ENCODE measurements around the gene CGRRF1.
A peak's percentile ranks its signal among the peaks of the same experiment; 100 is the strongest.

DNA sequence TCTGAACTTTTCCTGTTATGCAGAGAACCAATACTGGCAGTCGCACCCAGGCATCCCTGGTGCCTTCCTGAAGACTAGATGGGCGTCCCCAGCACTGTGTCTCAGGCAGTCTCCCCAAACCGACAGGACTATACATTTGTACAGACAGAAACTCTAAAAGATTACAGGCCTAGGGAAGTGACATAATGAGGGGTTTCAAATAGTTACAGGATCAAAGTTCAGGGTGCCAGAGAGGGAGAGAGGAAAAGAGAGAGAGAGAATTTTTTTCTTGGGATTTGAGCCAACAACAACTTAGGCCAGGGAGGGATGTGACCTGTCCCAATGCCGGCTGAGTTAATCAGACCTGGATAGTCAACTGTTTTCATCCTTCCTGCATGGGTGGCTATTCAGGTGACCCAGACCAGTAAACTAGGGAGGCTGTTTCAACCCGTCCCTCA is 11.6 kb upstream of the CGRRF1 start:
- TF ChIP-seq FOXA1 (IDR thresholded peaks at IDR 0.05), result no peak
- no peak for TF ChIP-seq FOXA1 (CRISPR knock-in tag; IDR thresholded peaks at IDR 0.05)
- no peak; the same call in 1 of the 2 replicates for TF ChIP-seq TAF1 (CRISPR knock-in tag; IDR thresholded peaks at IDR 0.05)
- TF ChIP-seq, protein P1, sequence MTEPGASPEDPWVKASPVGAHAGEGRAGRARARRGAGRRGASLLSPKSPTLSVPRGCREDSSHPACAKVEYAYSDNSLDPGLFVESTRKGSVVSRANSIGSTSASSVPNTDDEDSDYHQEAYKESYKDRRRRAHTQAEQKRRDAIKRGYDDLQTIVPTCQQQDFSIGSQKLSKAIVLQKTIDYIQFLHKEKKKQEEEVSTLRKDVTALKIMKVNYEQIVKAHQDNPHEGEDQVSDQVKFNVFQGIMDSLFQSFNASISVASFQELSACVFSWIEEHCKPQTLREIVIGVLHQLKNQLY (CRISPR knock-in tag; IDR thresholded peaks at IDR 0.05), result no peak
- TF ChIP-seq, protein P2, sequence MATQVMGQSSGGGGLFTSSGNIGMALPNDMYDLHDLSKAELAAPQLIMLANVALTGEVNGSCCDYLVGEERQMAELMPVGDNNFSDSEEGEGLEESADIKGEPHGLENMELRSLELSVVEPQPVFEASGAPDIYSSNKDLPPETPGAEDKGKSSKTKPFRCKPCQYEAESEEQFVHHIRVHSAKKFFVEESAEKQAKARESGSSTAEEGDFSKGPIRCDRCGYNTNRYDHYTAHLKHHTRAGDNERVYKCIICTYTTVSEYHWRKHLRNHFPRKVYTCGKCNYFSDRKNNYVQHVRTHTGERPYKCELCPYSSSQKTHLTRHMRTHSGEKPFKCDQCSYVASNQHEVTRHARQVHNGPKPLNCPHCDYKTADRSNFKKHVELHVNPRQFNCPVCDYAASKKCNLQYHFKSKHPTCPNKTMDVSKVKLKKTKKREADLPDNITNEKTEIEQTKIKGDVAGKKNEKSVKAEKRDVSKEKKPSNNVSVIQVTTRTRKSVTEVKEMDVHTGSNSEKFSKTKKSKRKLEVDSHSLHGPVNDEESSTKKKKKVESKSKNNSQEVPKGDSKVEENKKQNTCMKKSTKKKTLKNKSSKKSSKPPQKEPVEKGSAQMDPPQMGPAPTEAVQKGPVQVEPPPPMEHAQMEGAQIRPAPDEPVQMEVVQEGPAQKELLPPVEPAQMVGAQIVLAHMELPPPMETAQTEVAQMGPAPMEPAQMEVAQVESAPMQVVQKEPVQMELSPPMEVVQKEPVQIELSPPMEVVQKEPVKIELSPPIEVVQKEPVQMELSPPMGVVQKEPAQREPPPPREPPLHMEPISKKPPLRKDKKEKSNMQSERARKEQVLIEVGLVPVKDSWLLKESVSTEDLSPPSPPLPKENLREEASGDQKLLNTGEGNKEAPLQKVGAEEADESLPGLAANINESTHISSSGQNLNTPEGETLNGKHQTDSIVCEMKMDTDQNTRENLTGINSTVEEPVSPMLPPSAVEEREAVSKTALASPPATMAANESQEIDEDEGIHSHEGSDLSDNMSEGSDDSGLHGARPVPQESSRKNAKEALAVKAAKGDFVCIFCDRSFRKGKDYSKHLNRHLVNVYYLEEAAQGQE (IDR thresholded peaks at IDR 0.05; ENCODE audit: borderline replicate concordance in 1 of 2, low read depth in 1 of 2, low read length in 2 of 2), result no peak
- TF ChIP-seq, protein P3, sequence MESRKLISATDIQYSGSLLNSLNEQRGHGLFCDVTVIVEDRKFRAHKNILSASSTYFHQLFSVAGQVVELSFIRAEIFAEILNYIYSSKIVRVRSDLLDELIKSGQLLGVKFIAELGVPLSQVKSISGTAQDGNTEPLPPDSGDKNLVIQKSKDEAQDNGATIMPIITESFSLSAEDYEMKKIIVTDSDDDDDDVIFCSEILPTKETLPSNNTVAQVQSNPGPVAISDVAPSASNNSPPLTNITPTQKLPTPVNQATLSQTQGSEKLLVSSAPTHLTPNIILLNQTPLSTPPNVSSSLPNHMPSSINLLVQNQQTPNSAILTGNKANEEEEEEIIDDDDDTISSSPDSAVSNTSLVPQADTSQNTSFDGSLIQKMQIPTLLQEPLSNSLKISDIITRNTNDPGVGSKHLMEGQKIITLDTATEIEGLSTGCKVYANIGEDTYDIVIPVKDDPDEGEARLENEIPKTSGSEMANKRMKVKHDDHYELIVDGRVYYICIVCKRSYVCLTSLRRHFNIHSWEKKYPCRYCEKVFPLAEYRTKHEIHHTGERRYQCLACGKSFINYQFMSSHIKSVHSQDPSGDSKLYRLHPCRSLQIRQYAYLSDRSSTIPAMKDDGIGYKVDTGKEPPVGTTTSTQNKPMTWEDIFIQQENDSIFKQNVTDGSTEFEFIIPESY (CRISPR knock-in tag; IDR thresholded peaks at IDR 0.05), result no peak
- TF ChIP-seq PHF21A (CRISPR knock-in tag; IDR thresholded peaks at IDR 0.05), result peak; percentile 71; the same call in 1 of the 2 replicates
- TF ChIP-seq, protein P4, sequence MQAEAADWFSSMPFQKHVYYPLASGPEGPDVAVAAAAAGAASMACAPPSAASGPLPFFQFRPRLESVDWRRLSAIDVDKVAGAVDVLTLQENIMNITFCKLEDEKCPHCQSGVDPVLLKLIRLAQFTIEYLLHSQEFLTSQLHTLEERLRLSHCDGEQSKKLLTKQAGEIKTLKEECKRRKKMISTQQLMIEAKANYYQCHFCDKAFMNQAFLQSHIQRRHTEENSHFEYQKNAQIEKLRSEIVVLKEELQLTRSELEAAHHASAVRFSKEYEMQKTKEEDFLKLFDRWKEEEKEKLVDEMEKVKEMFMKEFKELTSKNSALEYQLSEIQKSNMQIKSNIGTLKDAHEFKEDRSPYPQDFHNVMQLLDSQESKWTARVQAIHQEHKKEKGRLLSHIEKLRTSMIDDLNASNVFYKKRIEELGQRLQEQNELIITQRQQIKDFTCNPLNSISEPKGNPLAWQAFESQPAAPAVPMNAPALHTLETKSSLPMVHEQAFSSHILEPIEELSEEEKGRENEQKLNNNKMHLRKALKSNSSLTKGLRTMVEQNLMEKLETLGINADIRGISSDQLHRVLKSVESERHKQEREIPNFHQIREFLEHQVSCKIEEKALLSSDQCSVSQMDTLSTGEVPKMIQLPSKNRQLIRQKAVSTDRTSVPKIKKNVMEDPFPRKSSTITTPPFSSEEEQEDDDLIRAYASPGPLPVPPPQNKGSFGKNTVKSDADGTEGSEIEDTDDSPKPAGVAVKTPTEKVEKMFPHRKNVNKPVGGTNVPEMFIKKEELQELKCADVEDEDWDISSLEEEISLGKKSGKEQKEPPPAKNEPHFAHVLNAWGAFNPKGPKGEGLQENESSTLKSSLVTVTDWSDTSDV (CRISPR knock-in tag; IDR thresholded peaks at IDR 0.05), result no peak

Measured in HepG2 (cell line).